SK-N-SH (cell line): ENCODE results near the gene SRGAP1. TPM values are rescaled to one million over a fixed set of nuclear protein-coding genes. Genes with fewer than 3 reads are reported as not detected.

Source experiments
- CTCF ChIA-PET: fragments of 300-600, 350-600 bp; formaldehyde crosslinking; extraction: SDS; loops from one replicate; lab custom pipeline; 2021; lab: Yijun Ruan, JAX
- POLR2A ChIA-PET: fragments of 350-600 bp; sonication (Branson Sonifier 250); formaldehyde crosslinking; extraction: SDS; loops from one replicate; lab custom pipeline; 2020; ENCODE audit warnings: antibody characterized with exemption, inconsistent platforms; lab: Yijun Ruan, JAX
- DNase-seq: peaks from one replicate; pipeline ENCODE4 v3.0.0; 2012
- H2AFZ ChIP-seq: fragments of 200-600 bp; sonication (generic); 2 replicates; pipeline ENCODE4 v1.8.1; 2016; ENCODE audit warnings: antibody characterized with exemption, mild to moderate bottlenecking, low read depth
- H3F3A ChIP-seq: fragments of 200-600 bp; sonication (generic); replicated peaks from 2 replicates; pipeline ENCODE3; 2016; ENCODE audit warnings: antibody characterized with exemption, mild to moderate bottlenecking; ENCODE audit not compliant: insufficient read depth
- H3K27ac ChIP-seq, 2 experiments: fragments of 200-500 bp in 1 of 2; fragments of 200-600 bp in 1 of 2; sonication (Bioruptor generic) in 1 of 2; sonication (generic), shearing (Covaris generic) in 1 of 2; 2 replicates each; pipeline versions ENCODE4 v1.5.1 to v1.6.1; 2014 to 2016; ENCODE audit warnings: low read depth in 2 of 2, inconsistent platforms in 1 of 2, low read length in 1 of 2, mild to moderate bottlenecking in 1 of 2, mixed read lengths in 1 of 2
- H3K27me3 ChIP-seq: fragments of 200-600 bp; sonication (generic), shearing (Covaris generic); 2 replicates; pipeline ENCODE4 v1.6.1; 2016; ENCODE audit warnings: mixed run types; ENCODE audit not compliant: insufficient read depth
- H3K36me3 ChIP-seq, 2 experiments: fragments of 200-500 bp in 1 of 2; fragments of 200-600 bp in 1 of 2; sonication (Bioruptor generic) in 1 of 2; sonication (generic) in 1 of 2; replicated peaks in 1 of 2; 2 replicates each; pipeline versions ENCODE3 to v1.5.1; 2014 to 2016; ENCODE audit warnings: low read length in 1 of 2, mild to moderate bottlenecking in 1 of 2; ENCODE audit not compliant: insufficient read depth in 2 of 2, control insufficient read depth in 1 of 2
- H3K4me1 ChIP-seq, 2 experiments: fragments of 200-500 bp in 1 of 2; fragments of 200-600 bp in 1 of 2; sonication (Bioruptor generic) in 1 of 2; sonication (generic), shearing (Covaris generic) in 1 of 2; 2 replicates each; pipeline versions ENCODE4 v1.5.1 to v1.6.1; 2014 to 2016; ENCODE audit warnings: low read depth in 1 of 2, low read length in 1 of 2, mixed run types in 1 of 2; ENCODE audit not compliant: insufficient read depth in 2 of 2, control insufficient read depth in 1 of 2
- H3K4me2 ChIP-seq: fragments of 200-600 bp; sonication (generic), shearing (Covaris generic); 2 replicates; pipeline ENCODE4 v1.6.1; 2017; ENCODE audit warnings: mixed run types
- H3K4me3 ChIP-seq, 2 experiments: fragments of 200-500 bp in 1 of 2; fragments of 200-600 bp in 1 of 2; sonication (Bioruptor generic) in 1 of 2; sonication (generic), shearing (Covaris generic) in 1 of 2; 2 replicates each; pipeline versions ENCODE4 v1.5.1 to v1.8.1; 2014 to 2016; ENCODE audit warnings: low read depth in 2 of 2, inconsistent platforms in 1 of 2, low read length in 1 of 2, mild to moderate bottlenecking in 1 of 2, mixed read lengths in 1 of 2, moderate library complexity in 1 of 2
- H3K79me2 ChIP-seq: fragments of 200-600 bp; sonication (generic); 2 replicates; pipeline ENCODE4 v1.8.1; 2017; ENCODE audit warnings: mild to moderate bottlenecking; ENCODE audit not compliant: insufficient read depth
- H3K9ac ChIP-seq: fragments of 200-600 bp; sonication (generic); 2 replicates; pipeline ENCODE4 v1.6.1; 2017; ENCODE audit warnings: mixed run types
- H3K9me2 ChIP-seq: fragments of 200-600 bp; sonication (generic); 2 replicates; pipeline ENCODE4 v1.6.1; 2017; ENCODE audit warnings: mixed run types
- H3K9me3 ChIP-seq: fragments of 200-600 bp; sonication (generic); 2 replicates; pipeline ENCODE4 v1.6.1; 2017; ENCODE audit warnings: mixed run types, mild to moderate bottlenecking, moderate library complexity
- H4K20me1 ChIP-seq: fragments of 200-600 bp; sonication (generic); 2 replicates; pipeline ENCODE4 v1.6.1; 2017; ENCODE audit warnings: mild to moderate bottlenecking, mixed run types; ENCODE audit not compliant: insufficient read depth
- CTCF ChIP-seq: fragments of 200-600 bp; sonication (generic); IDR thresholded peaks from 2 replicates; pipeline ENCODE4 v1.6.1; 2017; ENCODE audit warnings: antibody characterized with exemption, mild to moderate bottlenecking, moderate library complexity
- ELF1 ChIP-seq: IDR thresholded peaks from 2 replicates; pipeline ENCODE4 v1.4.0; 2012
- GABPA ChIP-seq: IDR thresholded peaks from 2 replicates; pipeline ENCODE4 v1.4.0; 2012; ENCODE audit warnings: low read depth, mild to moderate bottlenecking
- IRF3 ChIP-seq: fragments of 150-350 bp; IDR thresholded peaks from 2 replicates; pipeline ENCODE4 v1.6.1; 2016; ENCODE audit warnings: mild to moderate bottlenecking, low read depth, low read length
- JUND ChIP-seq: IDR thresholded peaks from 2 replicates; pipeline ENCODE4 v1.4.0; 2012
- NFIC ChIP-seq: IDR thresholded peaks from 2 replicates; pipeline ENCODE4 v1.4.0; 2012; ENCODE audit warnings: borderline replicate concordance
- PBX3 ChIP-seq: IDR thresholded peaks from 2 replicates; pipeline ENCODE4; 2012
- RAD21 ChIP-seq: IDR thresholded peaks from 2 replicates; pipeline ENCODE4 v1.6.1; 2012; ENCODE audit warnings: mild to moderate bottlenecking, low read length
- RFX5 ChIP-seq: IDR thresholded peaks from 2 replicates; pipeline ENCODE4 v1.6.1; 2012; ENCODE audit warnings: mild to moderate bottlenecking, improper control_type of control experiment, low read length
- SMC3 ChIP-seq: IDR thresholded peaks from 2 replicates; pipeline ENCODE4 v1.6.1; 2012; ENCODE audit warnings: low read depth, low read length, improper control_type of control experiment
- YY1 ChIP-seq: IDR thresholded peaks from 2 replicates; pipeline ENCODE4 v1.4.0; 2012; ENCODE audit warnings: low read depth, mild to moderate bottlenecking
- WGBS: methylation state at CpG from one replicate; pipeline ENCODE4 v1.1.6; 2017; ENCODE audit warnings: low lambda C conversion rate; 5-methylcytosine and 5-hydroxymethylcytosine counted together
- polyA plus RNA-seq, 3 experiments: library from polyadenylated mRNA; depleted of rRNA; stranded (reverse); fragments of >200 nt; gene quantifications; 2 replicates each; pipeline ENCODE4 v1.2.3, GENCODE V29; 2012
- TF ChIP-seq, protein P1 (sequence below): fragments of 150-350 bp; IDR thresholded peaks from 2 replicates; pipeline ENCODE4 v1.6.1; 2017; ENCODE audit warnings: antibody characterized with exemption, low read length, low read depth, borderline replicate concordance
- TF ChIP-seq, protein P2 (sequence below): IDR thresholded peaks from 2 replicates; pipeline ENCODE4 v1.4.0; 2012; ENCODE audit warnings: low read depth, borderline replicate concordance

The SRGAP1 gene
- polyA plus RNA-seq, 1 of the 3 experiments (the other 2 are of a cell fraction), result 2.6 TPM

GRCh38 chr12:64080319-64081007 lies 236.0 kb downstream of the SRGAP1 start:
- Histone ChIP-seq H3K27ac (no peak overlapping the region), H3F3A (peaks cover 25% of the 10 kb centered on the region), H3K4me2 (no peak overlapping the region), H3K79me2 (no peaks in the 10 kb centered on the region; the same call in 1 of the 2 replicates), H3K36me3 (peaks cover 10 to 18% of the 10 kb centered on the region in 2 experiments), H3K9ac (no peak overlapping the region), H2AFZ (no peak overlapping the region), H3K4me1 (peaks cover 21% of the 10 kb centered on the region in 2 experiments), H4K20me1 (no peaks in the 10 kb centered on the region), H3K9me2 (no peaks in the 10 kb centered on the region), H3K27me3 (no peaks in the 10 kb centered on the region), H3K9me3 (no peaks in the 10 kb centered on the region), H3K4me3 (no peak overlapping the region)
- POLR2A ChIA-PET, result no interaction called here
- no peak for DNase-seq
- 90% methylated on average over 7 of the region's 7 CpGs for WGBS
- no peak for TF ChIP-seq YY1
- TF ChIP-seq, protein P1, sequence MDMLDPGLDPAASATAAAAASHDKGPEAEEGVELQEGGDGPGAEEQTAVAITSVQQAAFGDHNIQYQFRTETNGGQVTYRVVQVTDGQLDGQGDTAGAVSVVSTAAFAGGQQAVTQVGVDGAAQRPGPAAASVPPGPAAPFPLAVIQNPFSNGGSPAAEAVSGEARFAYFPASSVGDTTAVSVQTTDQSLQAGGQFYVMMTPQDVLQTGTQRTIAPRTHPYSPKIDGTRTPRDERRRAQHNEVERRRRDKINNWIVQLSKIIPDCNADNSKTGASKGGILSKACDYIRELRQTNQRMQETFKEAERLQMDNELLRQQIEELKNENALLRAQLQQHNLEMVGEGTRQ, result no peak
- TF ChIP-seq PBX3, result no peak
- no peak for TF ChIP-seq SMC3
- TF ChIP-seq IRF3, result no peak
- TF ChIP-seq, protein P2, sequence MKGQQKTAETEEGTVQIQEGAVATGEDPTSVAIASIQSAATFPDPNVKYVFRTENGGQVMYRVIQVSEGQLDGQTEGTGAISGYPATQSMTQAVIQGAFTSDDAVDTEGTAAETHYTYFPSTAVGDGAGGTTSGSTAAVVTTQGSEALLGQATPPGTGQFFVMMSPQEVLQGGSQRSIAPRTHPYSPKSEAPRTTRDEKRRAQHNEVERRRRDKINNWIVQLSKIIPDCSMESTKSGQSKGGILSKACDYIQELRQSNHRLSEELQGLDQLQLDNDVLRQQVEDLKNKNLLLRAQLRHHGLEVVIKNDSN, result no peak
- TF ChIP-seq ELF1, result no peak
- TF ChIP-seq RFX5, result no peak
- TF ChIP-seq CTCF, result no peak
- no peak for TF ChIP-seq JUND
- TF ChIP-seq RAD21, result no peak
- TF ChIP-seq NFIC, result no peak
- no peak for TF ChIP-seq GABPA
- CTCF ChIA-PET, result no interaction called here
